CD4-positive, alpha-beta T cell treated with Interferon alpha-2 for 1 hour (primary cell): ENCODE data around the gene EPHA2.

Experiments
- DNase-seq, 2 donors: peaks; one replicate each; pipeline ENCODE4 v3.0.0-alpha.2; 2020 to 2022

Gene EPHA2

GRCh38 chr1:16149146-16149545 is 6.7 kb downstream of the EPHA2 start:
- DNase-seq: no peak

DNA sequence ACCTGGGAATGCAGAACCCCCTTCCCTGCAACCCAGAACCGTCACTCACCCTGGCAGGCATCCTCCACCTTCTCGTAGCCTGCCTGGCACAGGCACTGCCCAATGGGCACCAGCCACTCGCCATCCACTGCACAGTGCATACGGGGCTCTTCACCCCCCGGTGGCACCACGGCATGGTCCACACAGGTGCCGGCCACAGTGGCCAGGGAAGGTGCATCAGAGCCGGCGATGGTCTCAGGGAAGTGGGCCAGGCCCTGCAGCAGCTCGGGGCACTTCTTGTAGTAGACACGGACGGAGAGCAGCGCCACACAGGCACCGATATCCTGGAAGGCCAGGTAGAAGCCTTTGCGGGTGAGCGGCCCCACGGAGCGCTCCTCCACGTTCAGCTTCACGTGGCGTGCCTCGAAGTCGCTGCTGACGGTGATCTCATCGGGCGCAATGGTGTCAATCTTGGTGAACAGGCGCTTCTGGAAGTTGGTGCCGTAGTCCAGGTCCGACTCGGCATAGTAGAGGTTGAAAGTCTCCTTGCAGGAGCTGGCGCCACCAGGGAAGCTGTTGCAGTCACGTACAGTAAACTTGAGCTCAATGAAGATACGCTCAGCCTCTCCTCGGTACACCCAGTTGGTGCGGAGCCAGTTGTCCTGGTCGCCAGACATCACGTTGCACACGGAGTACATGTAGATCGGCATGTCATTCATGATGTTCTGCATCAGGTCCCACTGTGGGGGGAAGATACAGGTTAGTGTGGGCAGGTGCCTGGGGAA is 7.4 kb downstream of the EPHA2 start:
- DNase-seq: no peak

DNA sequence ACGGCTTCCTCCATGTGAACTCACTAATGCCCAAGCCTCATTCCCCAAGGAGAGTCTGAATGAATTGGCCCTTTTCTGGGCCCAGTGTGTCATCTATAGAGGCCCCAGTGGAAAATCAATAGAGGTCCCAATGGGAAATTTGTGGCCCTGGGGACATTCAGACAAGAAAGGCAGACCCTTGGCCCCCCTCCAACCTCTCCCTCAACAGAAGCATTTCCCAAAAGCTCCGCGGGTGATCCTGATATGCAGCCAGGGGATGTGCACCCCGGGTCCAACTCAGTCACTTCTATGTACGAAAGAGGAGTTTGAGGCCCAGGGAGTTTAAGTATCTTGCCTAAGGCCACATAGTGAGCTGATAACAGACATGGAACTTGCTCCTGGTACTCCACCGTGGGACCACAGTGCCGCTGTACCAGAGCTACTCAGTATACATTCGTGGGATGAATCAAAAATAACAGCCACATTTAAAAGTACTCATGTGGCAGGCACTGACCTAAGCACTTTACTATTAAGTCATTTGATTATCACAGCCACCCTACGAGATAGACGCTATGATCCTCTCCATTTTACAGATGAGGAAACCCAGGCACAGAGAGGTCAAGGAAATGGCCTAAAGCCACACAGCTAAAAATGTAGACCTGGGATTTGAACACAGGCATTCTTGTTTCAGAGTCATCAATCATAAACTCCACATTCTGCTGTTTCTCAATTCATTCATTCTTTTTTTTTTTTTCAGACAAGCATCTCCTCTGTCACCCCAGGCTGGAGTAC is 8.5 kb downstream of the EPHA2 start:
- no peak for DNase-seq

DNA sequence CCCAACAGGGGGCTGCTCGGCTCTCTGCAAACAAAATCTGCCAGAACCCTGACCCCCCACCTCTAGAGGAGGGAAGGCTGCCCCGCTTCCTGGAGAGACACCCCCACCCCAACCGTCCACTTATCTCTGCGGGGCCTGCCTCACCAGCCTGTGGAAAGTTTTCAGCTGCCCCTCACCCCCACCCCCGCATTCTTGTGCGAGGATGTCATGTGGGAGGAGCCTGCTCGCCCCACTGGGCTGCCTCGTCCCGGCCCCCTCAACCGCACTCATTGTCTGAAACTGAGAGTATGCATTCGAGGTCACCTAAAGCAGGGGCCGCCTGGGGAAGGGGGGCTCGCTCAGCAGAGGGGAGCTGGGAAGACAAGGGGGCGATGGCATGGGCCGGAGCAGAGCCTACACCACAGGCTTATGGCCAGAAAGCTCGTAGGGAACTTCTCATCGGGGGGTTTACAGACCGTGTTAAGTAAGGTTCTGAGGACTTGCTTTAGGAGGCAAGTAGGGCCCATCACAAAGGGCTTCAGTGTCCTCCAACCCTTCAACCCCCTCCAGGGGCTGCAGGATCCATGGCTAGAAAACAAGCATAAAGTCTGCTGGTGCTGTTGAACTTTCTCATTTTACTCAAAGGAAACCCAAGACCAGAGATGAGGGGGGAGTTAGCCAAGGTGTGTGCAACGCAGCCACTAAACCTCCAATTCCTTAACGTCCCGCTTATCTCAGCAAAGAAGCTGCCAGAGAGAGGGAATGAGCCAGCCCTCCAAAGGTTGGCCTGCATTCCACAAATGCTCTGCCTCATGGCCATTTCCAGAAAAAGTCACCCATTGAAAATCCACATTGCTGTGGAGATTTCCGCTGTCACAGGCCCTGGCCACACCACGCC is 9.4 kb downstream of the EPHA2 start:
- no peak for DNase-seq

- DNase-seq: no peak
Measured at GRCh38 chr1:16145662-16146278, 10.1 kb downstream of the EPHA2 start.

DNA sequence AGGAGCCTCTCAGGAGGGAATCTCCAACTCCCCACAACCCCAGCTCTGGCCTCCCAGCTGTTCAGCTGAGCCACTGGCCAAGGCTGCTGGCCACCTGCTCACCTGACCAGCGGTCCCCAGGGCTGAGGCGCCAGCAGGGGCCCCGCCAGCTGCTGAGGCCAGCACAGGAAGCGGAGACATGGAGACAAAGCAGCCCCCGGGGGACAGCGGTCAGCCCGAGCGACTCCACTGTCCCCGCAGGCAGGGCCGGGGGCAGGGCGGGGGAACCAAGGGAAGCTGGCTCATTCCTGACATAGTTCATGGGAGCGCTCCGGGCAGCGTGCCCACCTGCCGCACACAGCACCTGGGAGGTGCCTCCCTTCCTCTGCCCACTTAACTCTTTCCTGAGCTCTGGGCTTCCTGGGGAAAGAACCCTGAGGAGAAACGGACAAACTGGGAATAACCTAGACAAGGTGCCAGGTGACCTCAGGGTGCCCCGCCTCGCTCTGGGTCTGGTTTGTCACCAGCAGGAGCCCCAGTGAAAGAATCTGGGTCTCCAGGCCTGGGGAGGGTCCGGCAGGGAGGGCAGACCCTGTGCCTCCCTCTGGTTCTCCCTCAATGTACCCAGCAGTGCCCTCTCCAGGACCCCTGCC is 10.7 kb downstream of the EPHA2 start:
- no peak for DNase-seq

DNA sequence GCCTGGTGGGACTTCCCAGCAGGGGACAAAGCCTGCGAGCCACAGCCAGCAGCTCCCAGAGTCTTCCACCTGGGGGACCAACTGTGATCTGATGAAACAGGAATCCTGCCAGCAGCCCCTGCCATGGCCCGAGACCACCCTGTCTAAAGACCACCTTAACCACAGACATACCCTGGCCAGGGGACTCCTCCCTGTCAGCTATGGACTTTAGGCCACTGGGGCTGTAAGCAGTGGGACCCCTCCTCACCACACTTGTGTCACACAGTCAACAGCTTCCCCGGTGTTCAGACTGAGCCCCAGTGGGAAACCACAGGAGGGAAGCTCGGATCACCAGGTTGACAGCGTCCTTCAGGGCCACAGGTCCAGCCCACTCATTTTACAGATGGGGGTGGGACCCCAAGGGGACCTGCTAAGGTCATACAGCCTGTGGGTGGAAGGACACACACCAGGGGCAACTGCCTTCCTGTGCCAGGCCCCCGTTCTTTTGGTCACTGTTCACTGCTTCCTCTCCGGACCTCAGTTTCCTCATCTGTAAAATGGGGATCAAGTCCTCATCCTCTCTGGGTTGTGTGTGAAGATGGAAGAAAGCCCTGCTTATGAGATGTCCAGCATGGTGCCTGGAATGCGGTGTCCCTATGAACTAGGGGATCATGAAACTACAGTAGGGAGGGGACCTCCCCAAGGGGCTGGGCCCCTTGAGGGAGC is 11.4 kb downstream of the EPHA2 start:
- no peak for DNase-seq

DNA sequence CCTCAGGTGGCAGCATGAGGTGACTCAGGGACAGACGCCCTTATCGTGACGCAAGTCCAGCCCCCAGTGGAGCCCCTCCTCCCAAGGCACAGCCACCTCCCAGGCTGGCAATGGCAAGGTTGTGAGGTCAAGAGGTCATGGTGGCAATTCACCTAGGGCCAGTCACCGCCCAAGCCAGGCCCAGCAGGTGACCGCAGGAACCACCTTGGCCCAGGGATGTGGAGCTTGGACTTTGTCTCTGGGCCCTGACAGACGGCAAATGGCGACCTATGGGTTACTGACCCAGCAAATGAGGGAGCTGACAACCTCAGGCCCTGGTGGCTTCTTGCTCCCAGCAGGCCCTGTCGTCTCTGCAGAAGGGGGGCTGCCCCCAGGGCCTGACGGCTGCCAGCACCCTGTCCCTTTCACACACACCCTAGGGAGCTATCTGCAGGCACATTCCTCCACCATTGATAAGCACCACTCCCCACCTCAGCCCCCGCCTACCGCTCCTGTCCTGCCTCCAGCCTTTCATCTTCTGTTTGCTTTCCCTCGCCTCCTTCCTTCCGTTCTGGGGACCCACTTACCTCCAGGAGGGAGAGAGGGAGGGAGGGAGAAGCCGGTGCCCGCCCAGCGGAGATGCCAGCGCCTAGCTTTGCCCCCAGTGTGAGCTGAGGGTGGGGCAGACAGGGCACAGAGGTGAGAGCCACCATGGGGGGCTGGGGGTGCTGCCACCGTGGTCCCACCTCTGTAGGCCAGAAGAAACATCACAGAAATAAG is 12.1 kb downstream of the EPHA2 start:
- DNase-seq: no peak

- no peak for DNase-seq
Measured at GRCh38 chr1:16143005-16143565, 12.8 kb downstream of the EPHA2 start.

- no peak for DNase-seq
Measured at GRCh38 chr1:16142383-16142995, 13.4 kb downstream of the EPHA2 start.

GRCh38 chr1:16141573-16142336 is 14.1 kb downstream of the EPHA2 start:
- DNase-seq: no peak

- DNase-seq: no peak
Measured at GRCh38 chr1:16140068-16140596, 15.7 kb downstream of the EPHA2 start.

DNA sequence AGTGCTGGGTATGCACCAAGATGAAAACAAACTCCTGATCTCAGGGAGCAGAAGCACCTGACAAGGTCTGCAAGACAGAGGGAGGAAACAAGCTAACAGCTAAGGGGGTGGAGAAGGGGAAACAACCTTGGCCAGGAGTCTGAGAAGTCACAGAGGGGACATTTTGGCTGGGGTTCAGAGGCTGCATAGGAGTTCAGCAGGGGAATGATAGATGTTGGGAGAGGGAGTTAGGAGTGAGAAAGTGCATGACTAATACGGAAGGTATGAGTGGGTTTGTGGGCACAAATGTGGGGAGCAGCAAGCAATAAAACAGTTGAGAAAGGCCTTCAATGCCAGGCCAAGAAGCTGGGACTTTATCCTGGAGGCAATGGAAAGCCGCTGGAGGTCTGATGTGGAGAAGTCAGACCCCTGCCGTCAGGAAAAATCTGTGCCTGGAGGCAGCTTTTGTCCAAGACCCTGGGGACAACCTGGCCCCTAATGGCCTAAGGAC is 16.4 kb downstream of the EPHA2 start:
- DNase-seq: no peak

GRCh38 chr1:16138772-16139221 is 17.1 kb downstream of the EPHA2 start:
- no peak for DNase-seq

- DNase-seq: no peak
Measured at GRCh38 chr1:16137890-16138467, 17.9 kb downstream of the EPHA2 start.

- no peak for DNase-seq
Measured at GRCh38 chr1:16135501-16135900, 20.4 kb downstream of the EPHA2 start.

DNA sequence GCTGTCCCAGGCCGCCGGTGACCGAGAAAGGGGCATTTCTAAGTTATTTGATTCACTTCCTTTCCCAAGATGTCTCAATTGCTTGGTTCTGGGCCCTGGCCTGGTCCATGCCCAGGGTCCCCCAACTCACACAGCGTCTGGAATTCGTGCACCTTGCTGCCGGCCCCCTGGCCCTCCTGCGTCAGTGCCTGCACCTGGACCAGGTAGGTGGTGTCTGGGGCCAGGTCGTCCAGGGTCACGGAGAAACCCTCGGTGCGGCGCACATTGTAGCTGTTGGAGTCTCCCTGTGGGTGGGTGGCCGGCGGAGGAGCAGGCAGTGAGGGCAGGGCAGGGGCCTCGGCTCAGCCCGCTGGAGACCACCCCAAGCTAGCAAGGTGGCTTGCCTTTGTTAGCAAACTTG is 21.0 kb downstream of the EPHA2 start:
- DNase-seq: no peak

- no peak for DNase-seq
Measured at GRCh38 chr1:16134066-16134801, 21.6 kb downstream of the EPHA2 start.
